ENCODE data around the gene PIGS. TPM values are rescaled to one million over a fixed set of nuclear protein-coding genes. Genes with fewer than 3 reads are reported as not detected.

PIGS gene
- total and polyA plus RNA-seq, 2 donors (not counting 3 experiments of a cell fraction or from before 2014, with no cell fraction given), result 71.3 to 110 TPM

DNA sequence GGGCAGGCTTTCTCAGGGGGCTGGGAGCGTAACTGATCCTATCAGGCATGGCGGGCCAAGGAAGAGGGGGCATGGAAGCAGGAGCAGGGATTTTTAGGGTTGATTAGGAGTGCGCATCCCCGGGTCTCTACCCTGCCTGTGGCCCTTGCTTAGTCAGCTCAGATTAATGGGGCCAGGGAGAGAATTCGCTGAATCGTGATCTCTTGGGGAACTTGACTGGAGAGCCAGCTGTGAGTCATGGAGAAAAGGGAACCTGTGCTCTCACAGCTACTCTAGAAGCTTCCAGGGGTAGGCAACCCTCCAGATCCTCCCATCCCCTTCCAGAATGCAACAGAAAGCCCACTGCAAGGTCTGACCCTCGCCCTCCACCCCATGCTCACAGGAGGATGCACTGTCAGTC, 61.5 kb downstream of the PIGS start:
- intact Hi-C loops (cut with micrococcal nuclease), result no loop called here
- H3K4me2 ChIP-seq (ENCODE audit: insufficient read depth, low read length), result no peak overlapping the region
- no TSS peak for BruUV-seq (replicated peaks)
- no peaks in the 10 kb centered on the region for H3K36me3 ChIP-seq (ENCODE audit: control insufficient read depth in 2 of 2, extremely low read depth in 1 of 2, insufficient read depth in 2 of 2, low read length in 2 of 2)
- H3K9me3 ChIP-seq (replicated peaks; ENCODE audit: control insufficient read depth, insufficient read depth, low read length), result no peaks in the 10 kb centered on the region
- H4K20me1 ChIP-seq (replicated peaks; ENCODE audit: control insufficient read depth, extremely low read depth, insufficient read depth, low read length), result no peaks in the 10 kb centered on the region
- no peak overlapping the region for H3K9ac ChIP-seq (replicated peaks; ENCODE audit: extremely low read depth, insufficient read depth, low read length)
- peaks cover 14 to 24% of the 10 kb centered on the region in 2 experiments for H3K27me3 ChIP-seq (ENCODE audit: control insufficient read depth in 2 of 2, insufficient read depth in 2 of 2, low read length in 2 of 2)
- no peak for FAIRE-seq
- CTCF ChIA-PET, result interaction anchor here (1.5 kb wide), 1 partner anchor 15 kb away, joined by 3 read pairs; no protein-coding TSS in a partner anchor
- no peaks in the 10 kb centered on the region for H3K9me1 ChIP-seq (replicated peaks; ENCODE audit: control insufficient read depth, extremely low read depth, insufficient read depth, low read length)
- H2AFZ ChIP-seq (ENCODE audit: low read depth, low read length), result no peak overlapping the region
- no peaks in the 10 kb centered on the region for H3K79me2 ChIP-seq (ENCODE audit: control insufficient read depth, insufficient read depth, low read length)
- H3K4me3 ChIP-seq (replicated peaks in 1 of 3; ENCODE audit: insufficient read depth in 1 of 3, low read depth in 1 of 3, low read length in 3 of 3), result no peak overlapping the region
- H3K27ac ChIP-seq (ENCODE audit: insufficient read depth, low read depth, low read length), result no peak overlapping the region
- H3K4me1 ChIP-seq (ENCODE audit: control insufficient read depth, extremely low read depth, insufficient read depth, low read length), result no peaks in the 10 kb centered on the region
- dilution Hi-C loops (cut with MboI; ENCODE audit: extremely low pct_ligation_motif_present, low sequenced_read_pairs), result no loop called here
- DNase-seq (ENCODE audit: low read depth, low spot score), result no peak
- TF ChIP-seq, protein P1, sequence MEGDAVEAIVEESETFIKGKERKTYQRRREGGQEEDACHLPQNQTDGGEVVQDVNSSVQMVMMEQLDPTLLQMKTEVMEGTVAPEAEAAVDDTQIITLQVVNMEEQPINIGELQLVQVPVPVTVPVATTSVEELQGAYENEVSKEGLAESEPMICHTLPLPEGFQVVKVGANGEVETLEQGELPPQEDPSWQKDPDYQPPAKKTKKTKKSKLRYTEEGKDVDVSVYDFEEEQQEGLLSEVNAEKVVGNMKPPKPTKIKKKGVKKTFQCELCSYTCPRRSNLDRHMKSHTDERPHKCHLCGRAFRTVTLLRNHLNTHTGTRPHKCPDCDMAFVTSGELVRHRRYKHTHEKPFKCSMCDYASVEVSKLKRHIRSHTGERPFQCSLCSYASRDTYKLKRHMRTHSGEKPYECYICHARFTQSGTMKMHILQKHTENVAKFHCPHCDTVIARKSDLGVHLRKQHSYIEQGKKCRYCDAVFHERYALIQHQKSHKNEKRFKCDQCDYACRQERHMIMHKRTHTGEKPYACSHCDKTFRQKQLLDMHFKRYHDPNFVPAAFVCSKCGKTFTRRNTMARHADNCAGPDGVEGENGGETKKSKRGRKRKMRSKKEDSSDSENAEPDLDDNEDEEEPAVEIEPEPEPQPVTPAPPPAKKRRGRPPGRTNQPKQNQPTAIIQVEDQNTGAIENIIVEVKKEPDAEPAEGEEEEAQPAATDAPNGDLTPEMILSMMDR (IDR thresholded peaks at IDR 0.05; ENCODE audit: extremely low read depth in 1 of 2, insufficient read depth in 1 of 2, low read depth in 1 of 2, low read length in 2 of 2), result no peak
- no peak for TF ChIP-seq MYC (IDR thresholded peaks at IDR 0.05; ENCODE audit: low read depth, low read length)
- TF ChIP-seq, protein P2, sequence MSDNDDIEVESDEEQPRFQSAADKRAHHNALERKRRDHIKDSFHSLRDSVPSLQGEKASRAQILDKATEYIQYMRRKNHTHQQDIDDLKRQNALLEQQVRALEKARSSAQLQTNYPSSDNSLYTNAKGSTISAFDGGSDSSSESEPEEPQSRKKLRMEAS (IDR thresholded peaks at IDR 0.05; ENCODE audit: insufficient read depth, insufficient read length), result no peak
- no peak for TF ChIP-seq POLR2A (IDR thresholded peaks at IDR 0.05; ENCODE audit: low read depth, low read length)
- no peak for TF ChIP-seq FOS (IDR thresholded peaks at IDR 0.05; ENCODE audit: borderline replicate concordance, insufficient read depth, low read length)
- no peak for TF ChIP-seq EZH2 (IDR thresholded peaks at IDR 0.05; ENCODE audit: borderline replicate concordance, low read depth, low read length, severe bottlenecking)
- POLR2A ChIA-PET, result no interaction called here

Data from endothelial cell of umbilical vein (primary cell).